ENCODE measurements around the gene U2AF1L4. TPM values are rescaled to one million over a fixed set of nuclear protein-coding genes. Genes with fewer than 3 reads are reported as not detected.

The U2AF1L4 gene
- total RNA-seq, 2 donors from 2014 or later: 14.9 to 18.7 TPM

- TF ChIP-seq, protein P1, sequence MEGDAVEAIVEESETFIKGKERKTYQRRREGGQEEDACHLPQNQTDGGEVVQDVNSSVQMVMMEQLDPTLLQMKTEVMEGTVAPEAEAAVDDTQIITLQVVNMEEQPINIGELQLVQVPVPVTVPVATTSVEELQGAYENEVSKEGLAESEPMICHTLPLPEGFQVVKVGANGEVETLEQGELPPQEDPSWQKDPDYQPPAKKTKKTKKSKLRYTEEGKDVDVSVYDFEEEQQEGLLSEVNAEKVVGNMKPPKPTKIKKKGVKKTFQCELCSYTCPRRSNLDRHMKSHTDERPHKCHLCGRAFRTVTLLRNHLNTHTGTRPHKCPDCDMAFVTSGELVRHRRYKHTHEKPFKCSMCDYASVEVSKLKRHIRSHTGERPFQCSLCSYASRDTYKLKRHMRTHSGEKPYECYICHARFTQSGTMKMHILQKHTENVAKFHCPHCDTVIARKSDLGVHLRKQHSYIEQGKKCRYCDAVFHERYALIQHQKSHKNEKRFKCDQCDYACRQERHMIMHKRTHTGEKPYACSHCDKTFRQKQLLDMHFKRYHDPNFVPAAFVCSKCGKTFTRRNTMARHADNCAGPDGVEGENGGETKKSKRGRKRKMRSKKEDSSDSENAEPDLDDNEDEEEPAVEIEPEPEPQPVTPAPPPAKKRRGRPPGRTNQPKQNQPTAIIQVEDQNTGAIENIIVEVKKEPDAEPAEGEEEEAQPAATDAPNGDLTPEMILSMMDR (IDR thresholded peaks at IDR 0.05): no peak
- no peaks in the 10 kb centered on the region for H3K27me3 ChIP-seq
- no peak for DNase-seq
- no peak overlapping the region for H3K27ac ChIP-seq
- H3K4me3 ChIP-seq: no peak overlapping the region
- H3K9me3 ChIP-seq: no peaks in the 10 kb centered on the region
- no peaks in the 10 kb centered on the region for H3K4me1 ChIP-seq
- no peaks in the 10 kb centered on the region for H3K36me3 ChIP-seq
- no peak overlapping the region for H3K9ac ChIP-seq (ENCODE audit: low read depth in 2 of 2, low read length in 2 of 2)
- intact Hi-C loops (cut with DNase I): no loop called here
Observed at GRCh38 chr19:35787227-35787799, 42.1 kb upstream of the U2AF1L4 start.

GRCh38 chr19:35786299-35787160 is 41.3 kb upstream of the U2AF1L4 start:
- Histone ChIP-seq H3K9me3 (no peaks in the 10 kb centered on the region), H3K4me3 (no peak overlapping the region), H3K9ac (ENCODE audit: low read depth in 2 of 2, low read length in 2 of 2) (no peak overlapping the region), H3K27ac (no peak overlapping the region), H3K27me3 (no peaks in the 10 kb centered on the region), H3K4me1 (no peaks in the 10 kb centered on the region), H3K36me3 (no peaks in the 10 kb centered on the region)
- DNase-seq: no peak
- intact Hi-C loops (cut with DNase I): no loop called here
- TF ChIP-seq, protein P1 (IDR thresholded peaks at IDR 0.05): no peak

- no peak overlapping the region for H3K27ac ChIP-seq
- no peaks in the 10 kb centered on the region for H3K4me1 ChIP-seq
- H3K36me3 ChIP-seq: no peaks in the 10 kb centered on the region
- H3K9ac ChIP-seq (ENCODE audit: low read depth in 2 of 2, low read length in 2 of 2): no peak overlapping the region
- DNase-seq: no peak
- H3K4me3 ChIP-seq: no peak overlapping the region
- intact Hi-C loops (cut with DNase I): no loop called here
- H3K9me3 ChIP-seq: no peaks in the 10 kb centered on the region
- TF ChIP-seq, protein P1 (IDR thresholded peaks at IDR 0.05): no peak
- H3K27me3 ChIP-seq: no peaks in the 10 kb centered on the region
Observed at GRCh38 chr19:35785339-35785627, 40.1 kb upstream of the U2AF1L4 start.

- Histone ChIP-seq H3K27me3 (no peaks in the 10 kb centered on the region), H3K4me1 (no peaks in the 10 kb centered on the region), H3K9me3 (no peaks in the 10 kb centered on the region), H3K9ac (ENCODE audit: low read depth in 2 of 2, low read length in 2 of 2) (no peak overlapping the region), H3K27ac (no peak overlapping the region), H3K4me3 (no peak overlapping the region), H3K36me3 (no peaks in the 10 kb centered on the region)
- DNase-seq: no peak
- TF ChIP-seq, protein P1 (IDR thresholded peaks at IDR 0.05): no peak
- intact Hi-C loops (cut with DNase I): no loop called here
Observed at GRCh38 chr19:35784503-35785338, 39.5 kb upstream of the U2AF1L4 start.
